Natural killer cell (primary cell): ENCODE measurements around the gene RAI1. TPM values are rescaled to one million over a fixed set of nuclear protein-coding genes. Genes with fewer than 3 reads are reported as not detected.

ENCODE experiments used
- ATAC-seq, 3 donors: fragments of 150-1000 bp in 2 of 3; fragments of 200-7000 bp in 1 of 3; cut with Tn5 transposase; 1 replicate in 1 of 3; 2 replicates in 2 of 3; pipeline ENCODE4 v1.10.0; 2021; ENCODE audit warnings: mild to moderate bottlenecking in 2 of 3, moderate library complexity in 2 of 3
- DNase-seq, 2 donors: peaks; one replicate each; pipeline versions ENCODE4 v3.0.0 to v3.0.0-alpha.2; 2013 to 2021; ENCODE audit warnings: mixed read lengths in 1 of 2
- H3K27ac ChIP-seq: one replicate; pipeline ENCODE4 v1.5.1; 2013; ENCODE audit warnings: mild to moderate bottlenecking, low read length
- H3K27me3 ChIP-seq: one replicate; pipeline ENCODE4 v1.6.1; 2013; ENCODE audit warnings: low read length; ENCODE audit not compliant: control insufficient read depth, insufficient read depth
- H3K36me3 ChIP-seq: one replicate; pipeline ENCODE4 v1.6.1; 2013; ENCODE audit warnings: low read length; ENCODE audit not compliant: control insufficient read depth, insufficient read depth
- H3K4me1 ChIP-seq: one replicate; pipeline ENCODE4 v1.6.1; 2013; ENCODE audit warnings: low read length; ENCODE audit not compliant: control insufficient read depth, insufficient read depth
- H3K4me3 ChIP-seq: one replicate; pipeline ENCODE4 v1.5.1; 2013; ENCODE audit warnings: low read length
- H3K9me3 ChIP-seq: one replicate; pipeline ENCODE4 v1.6.1; 2013; ENCODE audit warnings: low read length; ENCODE audit not compliant: control insufficient read depth, insufficient read depth
- H3K27ac Mint-ChIP-seq, 2 donors: one replicate each; pipeline ENCODE4 v1.8.0; 2022; ENCODE audit warnings: mild to moderate bottlenecking in 2 of 2, mixed read lengths in 2 of 2, moderate library complexity in 1 of 2
- H3K27me3 Mint-ChIP-seq, 2 donors: one replicate each; pipeline ENCODE4 v1.8.0; 2022; ENCODE audit warnings: low read depth in 2 of 2, mixed read lengths in 2 of 2
- H3K36me3 Mint-ChIP-seq: one replicate; pipeline ENCODE4 v1.8.0; 2022; ENCODE audit warnings: mixed read lengths
- H3K4me1 Mint-ChIP-seq, 2 donors: one replicate each; pipeline ENCODE4 v1.8.0; 2022; ENCODE audit warnings: mixed read lengths in 2 of 2
- H3K4me3 Mint-ChIP-seq: one replicate; pipeline ENCODE4 v1.8.0; 2022; ENCODE audit warnings: mild to moderate bottlenecking, moderate library complexity, mixed read lengths
- H3K9me3 Mint-ChIP-seq, 2 donors: one replicate each; pipeline ENCODE4 v1.8.0; 2022; ENCODE audit warnings: mixed read lengths in 2 of 2
- WGBS: methylation state at CpG from one replicate; pipeline ENCODE4 v1.1.7; 2013; ENCODE audit warnings: missing lambda C conversion rate; ENCODE audit not compliant: insufficient coverage; 5-methylcytosine and 5-hydroxymethylcytosine counted together
- intact Hi-C: fragments of 100-400 bp; cut with micrococcal nuclease; formaldehyde crosslinking; loops from one replicate; pipeline ENCODE4 v1.14.2; 2022
- total RNA-seq, 4 donors: library from RNA; stranded (reverse); fragments of 120-200 nt in 1 of 4; gene quantifications; one replicate each; pipeline versions ENCODE4 v1.2.3 to v1.2.4, GENCODE V29; 2013 to 2022
- TF ChIP-seq, protein P1 (sequence below): fragments of 200-600 bp; IDR thresholded peaks from one replicate; pipeline ENCODE4 v1.8.0; 2022; ENCODE audit warnings: antibody characterized with exemption

Gene RAI1
- total RNA-seq, 3 donors from 2014 or later (not counting 1 experiment from before 2014, with no cell fraction given), result 39.8 to 55.0 (median 49.4) TPM

DNA sequence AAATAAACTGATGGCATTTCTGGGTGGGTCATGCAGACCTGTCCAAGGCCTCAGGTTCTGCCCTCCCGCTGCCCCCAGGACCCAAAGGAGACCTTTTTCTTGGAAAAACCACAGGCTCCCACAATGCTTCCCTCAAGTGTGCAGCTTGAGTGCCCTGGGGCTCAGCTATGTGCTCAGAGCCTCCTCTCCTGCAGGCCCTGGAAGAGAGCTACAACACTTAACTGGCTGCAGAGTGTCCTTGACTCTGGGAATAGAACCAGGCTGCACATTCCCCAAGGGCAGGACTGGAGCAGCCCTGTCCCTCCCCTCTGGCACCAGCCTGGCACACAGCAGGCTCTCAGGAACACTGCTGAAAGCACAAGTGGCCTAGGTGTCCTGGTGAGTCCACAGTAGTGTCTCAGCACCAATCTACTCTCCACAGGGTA, 160.4 kb downstream of the RAI1 start:
- H3K4me3 ChIP-seq, result no peak overlapping the region
- DNase-seq (no peak), ATAC-seq (no peak)
- no peaks in the 10 kb centered on the region for H3K9me3 Mint-ChIP-seq
- H3K4me3 Mint-ChIP-seq, result no peak overlapping the region
- no peaks in the 10 kb centered on the region for H3K36me3 ChIP-seq
- H3K36me3 Mint-ChIP-seq, result no peaks in the 10 kb centered on the region
- H3K27ac ChIP-seq, result no peak overlapping the region
- no peaks in the 10 kb centered on the region for H3K9me3 ChIP-seq
- TF ChIP-seq, protein P1, sequence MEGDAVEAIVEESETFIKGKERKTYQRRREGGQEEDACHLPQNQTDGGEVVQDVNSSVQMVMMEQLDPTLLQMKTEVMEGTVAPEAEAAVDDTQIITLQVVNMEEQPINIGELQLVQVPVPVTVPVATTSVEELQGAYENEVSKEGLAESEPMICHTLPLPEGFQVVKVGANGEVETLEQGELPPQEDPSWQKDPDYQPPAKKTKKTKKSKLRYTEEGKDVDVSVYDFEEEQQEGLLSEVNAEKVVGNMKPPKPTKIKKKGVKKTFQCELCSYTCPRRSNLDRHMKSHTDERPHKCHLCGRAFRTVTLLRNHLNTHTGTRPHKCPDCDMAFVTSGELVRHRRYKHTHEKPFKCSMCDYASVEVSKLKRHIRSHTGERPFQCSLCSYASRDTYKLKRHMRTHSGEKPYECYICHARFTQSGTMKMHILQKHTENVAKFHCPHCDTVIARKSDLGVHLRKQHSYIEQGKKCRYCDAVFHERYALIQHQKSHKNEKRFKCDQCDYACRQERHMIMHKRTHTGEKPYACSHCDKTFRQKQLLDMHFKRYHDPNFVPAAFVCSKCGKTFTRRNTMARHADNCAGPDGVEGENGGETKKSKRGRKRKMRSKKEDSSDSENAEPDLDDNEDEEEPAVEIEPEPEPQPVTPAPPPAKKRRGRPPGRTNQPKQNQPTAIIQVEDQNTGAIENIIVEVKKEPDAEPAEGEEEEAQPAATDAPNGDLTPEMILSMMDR, result no peak
- 95% methylated on average over 1 of the region's 1 CpG for WGBS
- H3K4me1 ChIP-seq, result peaks cover 41% of the 10 kb centered on the region
- peaks cover 14 to 18% of the 10 kb centered on the region in 2 donors for H3K4me1 Mint-ChIP-seq
- no peaks in the 10 kb centered on the region for H3K27me3 ChIP-seq
- no peaks in the 10 kb centered on the region for H3K27me3 Mint-ChIP-seq
- peak overlapping the region; percentile 89 to 98 for H3K27ac Mint-ChIP-seq
- intact Hi-C loops, result no loop called here

DNA sequence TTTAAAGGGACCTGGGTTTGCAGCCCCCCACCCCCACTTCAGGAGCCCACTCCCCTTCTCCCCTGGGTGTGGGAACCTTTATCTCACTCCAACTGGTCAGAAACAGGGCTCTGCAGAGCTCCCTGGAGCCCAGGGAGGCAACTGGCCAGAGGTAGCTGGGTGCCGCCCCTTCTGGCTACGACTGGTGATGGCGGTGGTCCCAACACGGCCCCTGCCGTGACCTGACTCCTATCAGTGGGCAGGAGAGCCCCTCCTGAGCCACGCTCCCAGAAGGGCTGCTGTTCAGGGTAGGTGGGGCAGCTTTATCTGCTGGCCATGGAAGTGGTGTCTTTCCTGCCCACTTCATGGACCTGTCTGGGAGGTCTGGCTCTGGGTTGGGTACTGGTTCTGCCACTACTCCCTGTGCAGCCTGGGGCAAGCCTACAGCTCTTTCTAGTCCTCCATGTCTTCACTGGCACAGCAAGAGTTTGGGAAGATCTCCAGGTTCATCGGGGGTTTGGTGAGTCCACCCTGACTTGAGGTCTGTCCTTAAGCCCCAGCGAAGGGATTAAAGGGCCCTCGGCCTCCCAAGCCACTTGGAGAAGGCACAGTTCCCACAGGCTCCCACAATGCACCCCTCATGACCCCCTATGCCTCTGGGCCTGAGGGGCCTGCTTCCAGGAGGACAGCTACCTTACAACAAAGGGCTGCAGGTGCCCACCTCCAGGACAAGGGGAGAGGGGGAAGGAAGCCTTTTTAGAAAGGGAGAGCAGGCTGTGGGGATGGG, 161.0 kb downstream of the RAI1 start:
- Mint-ChIP-seq H3K4me1 (peaks cover 10 to 17% of the 10 kb centered on the region in 2 donors), H3K36me3 (no peaks in the 10 kb centered on the region), H3K27ac (peak overlapping the region in 1 of 2 donors; percentile 98), H3K4me3 (no peak overlapping the region), H3K27me3 (no peaks in the 10 kb centered on the region), H3K9me3 (no peaks in the 10 kb centered on the region)
- TF ChIP-seq, protein P1, result no peak
- Histone ChIP-seq H3K27ac (no peak overlapping the region), H3K4me1 (peaks cover 42% of the 10 kb centered on the region), H3K9me3 (no peaks in the 10 kb centered on the region), H3K36me3 (no peaks in the 10 kb centered on the region), H3K4me3 (no peak overlapping the region), H3K27me3 (no peaks in the 10 kb centered on the region)
- no peak for ATAC-seq
- no peak for DNase-seq
- intact Hi-C loops, result no loop called here
- 92% methylated on average over 9 of the region's 9 CpGs for WGBS

DNA sequence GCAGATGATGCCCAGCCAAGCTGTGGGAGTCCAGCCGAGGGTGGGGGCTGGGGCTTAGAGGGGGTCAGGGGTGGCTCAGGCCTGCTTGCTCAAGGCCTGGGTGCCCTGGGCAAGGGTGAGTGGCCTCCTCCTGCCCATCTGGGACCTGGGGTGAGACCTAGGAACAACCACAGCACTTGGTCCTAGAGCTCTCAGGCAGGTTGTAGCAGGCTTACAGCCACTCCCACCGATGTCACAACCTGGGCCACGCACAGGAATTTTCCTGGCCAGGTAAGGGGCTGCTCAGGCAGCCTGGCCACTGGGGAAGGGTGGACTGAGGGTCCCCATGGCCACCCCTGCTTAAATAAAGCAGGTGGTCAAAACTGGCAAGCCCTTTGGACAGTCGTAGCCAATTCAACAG, 161.8 kb downstream of the RAI1 start:
- Histone ChIP-seq H3K36me3 (no peaks in the 10 kb centered on the region), H3K27me3 (no peaks in the 10 kb centered on the region), H3K4me3 (no peak overlapping the region), H3K27ac (no peak overlapping the region), H3K4me1 (peaks cover 42% of the 10 kb centered on the region), H3K9me3 (no peaks in the 10 kb centered on the region)
- peaks cover 11 to 19% of the 10 kb centered on the region in 2 donors for H3K4me1 Mint-ChIP-seq
- H3K36me3 Mint-ChIP-seq, result no peaks in the 10 kb centered on the region
- H3K9me3 Mint-ChIP-seq, result no peaks in the 10 kb centered on the region
- TF ChIP-seq, protein P1, result no peak
- H3K27me3 Mint-ChIP-seq, result no peaks in the 10 kb centered on the region
- DNase-seq (no peak), ATAC-seq (no peak)
- intact Hi-C loops, result no loop called here
- no peak overlapping the region for H3K4me3 Mint-ChIP-seq
- 88% methylated on average over 3 of the region's 4 CpGs for WGBS
- peak overlapping the region in 1 of 2 donors; percentile 98 for H3K27ac Mint-ChIP-seq
